Measurements from ENCODE around the gene FLRT2. TPM values are rescaled to one million over a fixed set of nuclear protein-coding genes. Genes with fewer than 3 reads are reported as not detected.

Gene FLRT2
- total RNA-seq, 1 experiment from 2014 or later, result 2.1 TPM

DNA sequence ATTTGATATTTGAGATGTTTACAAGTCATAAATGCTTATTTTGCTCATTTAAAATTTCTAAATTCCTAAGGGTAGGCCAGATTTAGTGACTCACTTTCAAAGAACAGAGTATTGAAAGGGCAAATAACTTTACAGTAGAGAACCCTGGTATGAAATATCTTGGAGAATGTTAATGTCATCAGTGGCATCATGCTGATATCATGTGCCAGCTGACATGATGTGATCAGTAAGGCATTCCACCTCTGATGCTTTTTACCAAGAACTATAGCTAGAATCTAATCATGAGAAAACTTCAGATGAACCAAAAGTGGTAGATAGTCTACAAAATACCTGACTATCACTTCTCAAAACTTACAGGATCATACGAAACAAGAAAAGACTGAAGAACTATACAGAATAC, 2.9 kb upstream of the FLRT2 start:
- no peaks in the 10 kb centered on the region for H3K9me2 ChIP-seq (ENCODE audit: insufficient read depth)
- no peaks in the 10 kb centered on the region for H3K9me3 ChIP-seq (ENCODE audit: insufficient read depth, low read depth)
- no peaks in the 10 kb centered on the region for H3K36me3 ChIP-seq (ENCODE audit: low read depth)
- peaks cover 21% of the 10 kb centered on the region for H3K27me3 ChIP-seq (ENCODE audit: insufficient read depth, low read depth)
- POLR2A ChIA-PET (ENCODE audit: unreplicated experiment), result no interaction called here
- H3K4me2 ChIP-seq, result no peak overlapping the region
- no peaks in the 10 kb centered on the region for H3K79me2 ChIP-seq (ENCODE audit: low read depth)
- no peaks in the 10 kb centered on the region for H3K4me1 ChIP-seq (replicated peaks; ENCODE audit: insufficient read depth)
- no TSS peak for BruUV-seq (replicated peaks)
- no peak overlapping the region for H3K27ac ChIP-seq
- no peaks in the 10 kb centered on the region for H3F3A ChIP-seq (ENCODE audit: insufficient read depth, low read depth)
- H3K4me3 ChIP-seq, result no peak overlapping the region
- no peaks in the 10 kb centered on the region for H4K20me1 ChIP-seq (ENCODE audit: insufficient read depth)
- CTCF ChIA-PET, result no interaction called here
- intact Hi-C loops (cut with micrococcal nuclease; ENCODE audit: unreplicated experiment), result loop anchor here (2.0 to 10.0 kb wide), 2 partner anchors 112 to 276 kb away; no protein-coding TSS in a partner anchor
- H2AFZ ChIP-seq, result no peak overlapping the region
- TF ChIP-seq EZH2 (IDR thresholded peaks at IDR 0.05; ENCODE audit: low read depth), result no peak
- TF ChIP-seq, protein P1, sequence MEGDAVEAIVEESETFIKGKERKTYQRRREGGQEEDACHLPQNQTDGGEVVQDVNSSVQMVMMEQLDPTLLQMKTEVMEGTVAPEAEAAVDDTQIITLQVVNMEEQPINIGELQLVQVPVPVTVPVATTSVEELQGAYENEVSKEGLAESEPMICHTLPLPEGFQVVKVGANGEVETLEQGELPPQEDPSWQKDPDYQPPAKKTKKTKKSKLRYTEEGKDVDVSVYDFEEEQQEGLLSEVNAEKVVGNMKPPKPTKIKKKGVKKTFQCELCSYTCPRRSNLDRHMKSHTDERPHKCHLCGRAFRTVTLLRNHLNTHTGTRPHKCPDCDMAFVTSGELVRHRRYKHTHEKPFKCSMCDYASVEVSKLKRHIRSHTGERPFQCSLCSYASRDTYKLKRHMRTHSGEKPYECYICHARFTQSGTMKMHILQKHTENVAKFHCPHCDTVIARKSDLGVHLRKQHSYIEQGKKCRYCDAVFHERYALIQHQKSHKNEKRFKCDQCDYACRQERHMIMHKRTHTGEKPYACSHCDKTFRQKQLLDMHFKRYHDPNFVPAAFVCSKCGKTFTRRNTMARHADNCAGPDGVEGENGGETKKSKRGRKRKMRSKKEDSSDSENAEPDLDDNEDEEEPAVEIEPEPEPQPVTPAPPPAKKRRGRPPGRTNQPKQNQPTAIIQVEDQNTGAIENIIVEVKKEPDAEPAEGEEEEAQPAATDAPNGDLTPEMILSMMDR (conservative IDR thresholded peaks at IDR 0.05), result no peak
- DNase-seq, result no peak

DNA sequence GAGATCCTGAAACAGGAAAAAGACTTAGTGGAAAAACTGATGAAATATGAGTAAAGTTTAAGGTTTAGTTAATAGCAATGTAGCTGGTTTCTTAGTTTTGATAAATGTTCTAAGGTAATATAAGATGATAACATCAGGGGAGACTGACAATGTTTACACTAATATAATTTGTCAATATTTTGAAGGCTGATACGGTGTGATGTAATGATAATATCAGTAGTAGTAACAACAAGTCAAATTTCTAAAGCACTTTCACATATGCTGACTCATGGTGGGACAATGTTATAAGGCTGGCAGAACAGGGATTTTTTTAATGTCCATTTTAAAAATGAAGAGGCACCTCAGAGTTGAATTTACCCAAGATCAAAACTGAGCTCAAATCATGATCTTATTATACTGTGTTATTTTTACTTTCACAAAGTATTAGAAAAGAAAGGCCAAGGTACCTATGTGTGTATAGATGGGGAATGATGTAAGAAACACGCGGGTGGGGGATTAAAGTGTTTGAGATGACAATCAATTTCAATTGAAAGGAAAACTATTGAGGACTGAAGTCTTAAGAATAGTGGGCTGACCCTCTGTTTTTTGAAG, 2.4 kb upstream of the FLRT2 start:
- POLR2A ChIA-PET (ENCODE audit: unreplicated experiment), result no interaction called here

DNA sequence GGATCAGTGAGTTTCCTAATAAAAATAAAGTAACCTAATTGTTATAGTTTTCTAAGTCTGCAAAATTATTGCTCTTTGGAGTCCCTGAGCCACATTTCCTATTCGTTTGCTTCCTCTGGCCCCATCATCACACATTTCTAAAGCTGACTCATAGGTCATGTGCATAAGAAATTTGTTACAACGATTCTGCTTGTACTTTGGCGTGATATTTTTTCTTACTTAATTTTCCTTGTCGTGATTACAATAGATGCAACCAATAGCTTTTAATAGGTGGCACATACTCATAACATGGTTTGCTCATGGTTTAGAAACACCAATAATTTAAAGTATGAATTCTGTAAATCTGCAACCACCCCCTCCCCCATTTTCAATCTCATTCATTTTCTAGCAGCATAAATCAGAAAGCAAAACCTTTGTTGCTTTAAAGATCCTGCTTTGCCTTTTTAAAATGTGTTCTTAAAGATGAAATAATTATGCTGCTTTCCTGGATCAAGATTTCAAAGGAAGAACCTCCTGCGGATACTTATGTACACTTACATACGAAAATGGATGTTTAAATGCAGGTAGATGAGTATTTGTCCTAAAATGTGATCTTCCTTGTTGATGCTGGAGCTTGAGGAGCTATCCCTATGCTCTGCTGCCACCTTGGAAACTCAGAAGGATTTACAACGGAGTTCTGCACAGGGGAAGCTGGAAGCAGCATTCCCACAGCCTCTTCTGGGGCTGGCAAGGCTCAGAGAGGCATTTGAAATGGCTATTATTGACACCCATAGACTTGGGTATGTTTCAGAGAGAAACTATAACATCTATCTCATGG, 1.7 kb upstream of the FLRT2 start:
- CTCF ChIA-PET, result interaction anchor here (0.6 kb wide), 1 partner anchor 360 kb away, joined by 4 read pairs; no protein-coding TSS in a partner anchor
- Histone ChIP-seq H4K20me1 (ENCODE audit: insufficient read depth) (no peaks in the 10 kb centered on the region), H3F3A (ENCODE audit: insufficient read depth, low read depth) (no peaks in the 10 kb centered on the region), H3K79me2 (ENCODE audit: low read depth) (no peaks in the 10 kb centered on the region), H3K27me3 (ENCODE audit: insufficient read depth, low read depth) (peaks cover 31% of the 10 kb centered on the region), H3K4me2 (peak overlapping the region; percentile 66), H3K36me3 (ENCODE audit: low read depth) (no peaks in the 10 kb centered on the region), H3K9me2 (ENCODE audit: insufficient read depth) (no peaks in the 10 kb centered on the region), H3K4me1 (replicated peaks; ENCODE audit: insufficient read depth) (no peaks in the 10 kb centered on the region), H3K27ac (no peak overlapping the region), H3K9me3 (ENCODE audit: insufficient read depth, low read depth) (no peaks in the 10 kb centered on the region), H3K4me3 (peak overlapping the region; percentile 40; the same call in 1 of the 2 replicates), H2AFZ (no peak overlapping the region)
- no peak for TF ChIP-seq EZH2 (IDR thresholded peaks at IDR 0.05; ENCODE audit: low read depth)
- TF ChIP-seq, protein P1 (conservative IDR thresholded peaks at IDR 0.05), result no peak; the same call in 1 of the 2 replicates
- peak in 1 of 2 experiments; percentile 18 for DNase-seq
- POLR2A ChIA-PET (ENCODE audit: unreplicated experiment), result no interaction called here
- intact Hi-C loops (cut with micrococcal nuclease; ENCODE audit: unreplicated experiment), result loop anchor here (10.0 kb wide), 1 partner anchor 113 kb away; no protein-coding TSS in a partner anchor
- BruUV-seq (replicated peaks), result no TSS peak

More for the DNA sequence above, 2.4 kb upstream of the FLRT2 start:
- no peaks in the 10 kb centered on the region for H3K79me2 ChIP-seq (ENCODE audit: low read depth)
- no peaks in the 10 kb centered on the region for H3K9me3 ChIP-seq (ENCODE audit: insufficient read depth, low read depth)
- H3F3A ChIP-seq (ENCODE audit: insufficient read depth, low read depth), result no peaks in the 10 kb centered on the region
- no peak overlapping the region for H3K27ac ChIP-seq
- H3K27me3 ChIP-seq (ENCODE audit: insufficient read depth, low read depth), result peaks cover 24% of the 10 kb centered on the region
- H3K4me2 ChIP-seq, result no peak overlapping the region
- BruUV-seq (replicated peaks), result no TSS peak
- H2AFZ ChIP-seq, result no peak overlapping the region
- H3K9me2 ChIP-seq (ENCODE audit: insufficient read depth), result no peaks in the 10 kb centered on the region
- no peaks in the 10 kb centered on the region for H4K20me1 ChIP-seq (ENCODE audit: insufficient read depth)
- no peak overlapping the region for H3K4me3 ChIP-seq
- TF ChIP-seq EZH2 (IDR thresholded peaks at IDR 0.05; ENCODE audit: low read depth), result no peak
- TF ChIP-seq, protein P1 (conservative IDR thresholded peaks at IDR 0.05), result no peak
- no peaks in the 10 kb centered on the region for H3K36me3 ChIP-seq (ENCODE audit: low read depth)
- no peak for DNase-seq
- CTCF ChIA-PET, result interaction anchor here (0.6 kb wide), 1 partner anchor 359 kb away, joined by 4 read pairs; no protein-coding TSS in a partner anchor
- H3K4me1 ChIP-seq (replicated peaks; ENCODE audit: insufficient read depth), result no peaks in the 10 kb centered on the region
- intact Hi-C loops (cut with micrococcal nuclease; ENCODE audit: unreplicated experiment), result loop anchor here (2.0 to 10.0 kb wide), 2 partner anchors 113 to 277 kb away; no protein-coding TSS in a partner anchor
